ENCODE measurements around the gene KRTAP10-5.

KRTAP10-5 gene

GRCh38 chr21:44540741-44541288 lies 39.6 kb downstream of the KRTAP10-5 start:
- H3K9ac ChIP-seq (ENCODE audit: low read length in 5 of 5): no peak overlapping the region
- no peak overlapping the region for H3K27ac ChIP-seq (ENCODE audit: low read depth, low read length)
- H3K4me3 ChIP-seq (ENCODE audit: low read depth in 1 of 5, low read length in 5 of 5): no peak overlapping the region
- H3K36me3 ChIP-seq (ENCODE audit: control insufficient read depth in 5 of 5, insufficient read depth in 5 of 5, low read length in 5 of 5): no peaks in the 10 kb centered on the region
- peaks cover 0 to 11% (median 0%) of the 10 kb centered on the region in 5 donors for H3K9me3 ChIP-seq (ENCODE audit: control insufficient read depth in 5 of 5, low read length in 5 of 5)
- H3K4me1 ChIP-seq (ENCODE audit: control insufficient read depth in 5 of 5, insufficient read depth in 5 of 5, low read length in 5 of 5): no peaks in the 10 kb centered on the region
- peaks cover 3 to 9% (median 9%) of the 10 kb centered on the region in 5 donors for H3K27me3 ChIP-seq (ENCODE audit: control insufficient read depth in 5 of 5, insufficient read depth in 4 of 5, low read length in 5 of 5)

- H3K4me1 ChIP-seq (ENCODE audit: control insufficient read depth in 5 of 5, insufficient read depth in 5 of 5, low read length in 5 of 5): no peaks in the 10 kb centered on the region
- no peak within 1 kb of the TSS for H3K27ac ChIP-seq (ENCODE audit: low read depth, low read length)
- H3K4me3 ChIP-seq (ENCODE audit: low read depth in 1 of 5, low read length in 5 of 5): no peak within 1 kb of the TSS
- peaks cover 3 to 9% (median 9%) of the 10 kb centered on the region in 5 donors for H3K27me3 ChIP-seq (ENCODE audit: control insufficient read depth in 5 of 5, insufficient read depth in 4 of 5, low read length in 5 of 5)
- no peaks in the 10 kb centered on the region for H3K36me3 ChIP-seq (ENCODE audit: control insufficient read depth in 5 of 5, insufficient read depth in 5 of 5, low read length in 5 of 5)
- H3K9ac ChIP-seq (ENCODE audit: low read length in 5 of 5): no peak within 1 kb of the TSS
- peaks cover 0 to 11% (median 0%) of the 10 kb centered on the region in 5 donors for H3K9me3 ChIP-seq (ENCODE audit: control insufficient read depth in 5 of 5, low read length in 5 of 5)
These were observed 40.3 kb downstream of the KRTAP10-5 start, which contains the start of gene KRTAP10-1 for GRCh38 chr21:44539991-44540666. Gene KRTAP10-1 (minus strand): TSS chr21:44540195. CDS start chr21:44540150, 45 bp downstream.

GRCh38 chr21:44539046-44539445 lies 41.4 kb downstream of the KRTAP10-5 start:
- no peak overlapping the region for H3K9ac ChIP-seq (ENCODE audit: low read length in 5 of 5)
- no peaks in the 10 kb centered on the region for H3K4me1 ChIP-seq (ENCODE audit: control insufficient read depth in 5 of 5, insufficient read depth in 5 of 5, low read length in 5 of 5)
- H3K27me3 ChIP-seq (ENCODE audit: control insufficient read depth in 5 of 5, insufficient read depth in 4 of 5, low read length in 5 of 5): peaks cover 3 to 9% (median 9%) of the 10 kb centered on the region in 5 donors
- H3K27ac ChIP-seq (ENCODE audit: low read depth, low read length): no peak overlapping the region
- peaks cover 0 to 11% (median 0%) of the 10 kb centered on the region in 5 donors for H3K9me3 ChIP-seq (ENCODE audit: control insufficient read depth in 5 of 5, low read length in 5 of 5)
- no peaks in the 10 kb centered on the region for H3K36me3 ChIP-seq (ENCODE audit: control insufficient read depth in 5 of 5, insufficient read depth in 5 of 5, low read length in 5 of 5)
- no peak overlapping the region for H3K4me3 ChIP-seq (ENCODE audit: low read depth in 1 of 5, low read length in 5 of 5)

- H3K27ac ChIP-seq (ENCODE audit: low read depth, low read length): no peak overlapping the region
- no peak overlapping the region for H3K4me3 ChIP-seq (ENCODE audit: low read depth in 1 of 5, low read length in 5 of 5)
- no peaks in the 10 kb centered on the region for H3K4me1 ChIP-seq (ENCODE audit: control insufficient read depth in 5 of 5, insufficient read depth in 5 of 5, low read length in 5 of 5)
- peaks cover 0 to 11% (median 0%) of the 10 kb centered on the region in 5 donors for H3K9me3 ChIP-seq (ENCODE audit: control insufficient read depth in 5 of 5, low read length in 5 of 5)
- H3K36me3 ChIP-seq (ENCODE audit: control insufficient read depth in 5 of 5, insufficient read depth in 5 of 5, low read length in 5 of 5): no peaks in the 10 kb centered on the region
- no peak overlapping the region for H3K9ac ChIP-seq (ENCODE audit: low read length in 5 of 5)
- peaks cover 3 to 9% (median 9%) of the 10 kb centered on the region in 5 donors for H3K27me3 ChIP-seq (ENCODE audit: control insufficient read depth in 5 of 5, insufficient read depth in 4 of 5, low read length in 5 of 5)
These were observed 42.2 kb downstream of the KRTAP10-5 start for GRCh38 chr21:44537930-44538911.

- Histone ChIP-seq H3K27me3 (ENCODE audit: control insufficient read depth in 5 of 5, insufficient read depth in 4 of 5, low read length in 5 of 5) (peaks cover 8 to 16% (median 13%) of the 10 kb centered on the region in 5 donors), H3K27ac (ENCODE audit: low read depth, low read length) (no peak overlapping the region), H3K4me1 (ENCODE audit: control insufficient read depth in 5 of 5, insufficient read depth in 5 of 5, low read length in 5 of 5) (no peaks in the 10 kb centered on the region), H3K9me3 (ENCODE audit: control insufficient read depth in 5 of 5, low read length in 5 of 5) (no peaks in the 10 kb centered on the region), H3K9ac (ENCODE audit: low read length in 5 of 5) (no peak overlapping the region), H3K36me3 (ENCODE audit: control insufficient read depth in 5 of 5, insufficient read depth in 5 of 5, low read length in 5 of 5) (no peaks in the 10 kb centered on the region), H3K4me3 (ENCODE audit: low read depth in 1 of 5, low read length in 5 of 5) (no peak overlapping the region)
These were observed 44.4 kb downstream of the KRTAP10-5 start for GRCh38 chr21:44535963-44536362.

- Histone ChIP-seq H3K36me3 (ENCODE audit: control insufficient read depth in 5 of 5, insufficient read depth in 5 of 5, low read length in 5 of 5) (no peaks in the 10 kb centered on the region), H3K4me3 (ENCODE audit: low read depth in 1 of 5, low read length in 5 of 5) (no peak overlapping the region), H3K27me3 (ENCODE audit: control insufficient read depth in 5 of 5, insufficient read depth in 4 of 5, low read length in 5 of 5) (peaks cover 3 to 14% (median 10%) of the 10 kb centered on the region in 5 donors), H3K9ac (ENCODE audit: low read length in 5 of 5) (no peak overlapping the region), H3K4me1 (ENCODE audit: control insufficient read depth in 5 of 5, insufficient read depth in 5 of 5, low read length in 5 of 5) (no peaks in the 10 kb centered on the region), H3K27ac (ENCODE audit: low read depth, low read length) (no peak overlapping the region), H3K9me3 (ENCODE audit: control insufficient read depth in 5 of 5, low read length in 5 of 5) (no peaks in the 10 kb centered on the region)
These were observed 45.7 kb downstream of the KRTAP10-5 start for GRCh38 chr21:44534688-44535087.

- Histone ChIP-seq H3K4me3 (ENCODE audit: low read depth in 1 of 5, low read length in 5 of 5) (no peak overlapping the region), H3K9ac (ENCODE audit: low read length in 5 of 5) (no peak overlapping the region), H3K9me3 (ENCODE audit: control insufficient read depth in 5 of 5, low read length in 5 of 5) (no peaks in the 10 kb centered on the region), H3K36me3 (ENCODE audit: control insufficient read depth in 5 of 5, insufficient read depth in 5 of 5, low read length in 5 of 5) (no peaks in the 10 kb centered on the region), H3K4me1 (ENCODE audit: control insufficient read depth in 5 of 5, insufficient read depth in 5 of 5, low read length in 5 of 5) (no peaks in the 10 kb centered on the region), H3K27me3 (ENCODE audit: control insufficient read depth in 5 of 5, insufficient read depth in 4 of 5, low read length in 5 of 5) (peaks cover 3 to 14% (median 10%) of the 10 kb centered on the region in 5 donors), H3K27ac (ENCODE audit: low read depth, low read length) (no peak overlapping the region)
These were observed 46.3 kb downstream of the KRTAP10-5 start for GRCh38 chr21:44533891-44534627.

- H3K36me3 ChIP-seq (ENCODE audit: control insufficient read depth in 5 of 5, insufficient read depth in 5 of 5, low read length in 5 of 5): no peaks in the 10 kb centered on the region
- H3K4me1 ChIP-seq (ENCODE audit: control insufficient read depth in 5 of 5, insufficient read depth in 5 of 5, low read length in 5 of 5): no peaks in the 10 kb centered on the region
- H3K27me3 ChIP-seq (ENCODE audit: control insufficient read depth in 5 of 5, insufficient read depth in 4 of 5, low read length in 5 of 5): peaks cover 3 to 14% (median 10%) of the 10 kb centered on the region in 5 donors
- H3K4me3 ChIP-seq (ENCODE audit: low read depth in 1 of 5, low read length in 5 of 5): no peak overlapping the region
- no peaks in the 10 kb centered on the region for H3K9me3 ChIP-seq (ENCODE audit: control insufficient read depth in 5 of 5, low read length in 5 of 5)
- H3K27ac ChIP-seq (ENCODE audit: low read depth, low read length): no peak overlapping the region
- H3K9ac ChIP-seq (ENCODE audit: low read length in 5 of 5): no peak overlapping the region
These were observed 47.1 kb downstream of the KRTAP10-5 start for GRCh38 chr21:44533121-44533890.

GRCh38 chr21:44532712-44533111 lies 47.7 kb downstream of the KRTAP10-5 start:
- H3K9ac ChIP-seq (ENCODE audit: low read length in 5 of 5): no peak overlapping the region

More at GRCh38 chr21:44532712-44533111, 47.7 kb downstream of the KRTAP10-5 start:
- Histone ChIP-seq H3K4me1 (ENCODE audit: control insufficient read depth in 5 of 5, insufficient read depth in 5 of 5, low read length in 5 of 5) (peaks cover 0 to under 1% (median 0%) of the 10 kb centered on the region in 5 donors), H3K4me3 (ENCODE audit: low read depth in 1 of 5, low read length in 5 of 5) (no peak overlapping the region), H3K36me3 (ENCODE audit: control insufficient read depth in 5 of 5, insufficient read depth in 5 of 5, low read length in 5 of 5) (no peaks in the 10 kb centered on the region), H3K9me3 (ENCODE audit: control insufficient read depth in 5 of 5, low read length in 5 of 5) (no peaks in the 10 kb centered on the region), H3K27me3 (ENCODE audit: control insufficient read depth in 5 of 5, insufficient read depth in 4 of 5, low read length in 5 of 5) (peaks cover 3 to 14% (median 10%) of the 10 kb centered on the region in 5 donors), H3K27ac (ENCODE audit: low read depth, low read length) (no peak overlapping the region)
